Measurements from ENCODE around the gene PAX2. TPM values are rescaled to one million over a fixed set of nuclear protein-coding genes. Genes with fewer than 3 reads are reported as not detected.
A peak's percentile ranks its signal among the peaks of the same experiment; 100 is the strongest.

PAX2 gene
- total and polyA plus RNA-seq, 4 donors = not detected

GRCh38 chr10:100730725-100731406 is 14.5 kb upstream of the PAX2 start:
- Histone ChIP-seq H3K4me1 (ENCODE audit: control insufficient read depth in 4 of 4, insufficient read depth in 4 of 4, low read length in 3 of 4) (peaks cover 11 to 19% (median 17%) of the 10 kb centered on the region in 4 donors), H3K27ac (ENCODE audit: low read depth in 1 of 2, low read length in 2 of 2) (no peak overlapping the region), H3K9me3 (ENCODE audit: control insufficient read depth in 4 of 4, low read length in 3 of 4) (no peaks in the 10 kb centered on the region), H3K4me3 (ENCODE audit: low read depth in 1 of 3, low read length in 3 of 3) (peak overlapping the region in 2 of 3 donors; percentile 19 to 45), H3K27me3 (ENCODE audit: control insufficient read depth in 4 of 4, insufficient read depth in 4 of 4, low read length in 3 of 4) (peaks cover 5 to 23% (median 14%) of the 10 kb centered on the region in 4 donors), H3K36me3 (ENCODE audit: control insufficient read depth in 4 of 4, insufficient read depth in 3 of 4, low read depth in 1 of 4, low read length in 3 of 4) (no peaks in the 10 kb centered on the region), H3K9ac (ENCODE audit: low read depth in 1 of 2, low read length in 2 of 2) (no peak overlapping the region)
- no peak for DNase-seq (ENCODE audit: low spot score)
- TF ChIP-seq HNF4A (conservative IDR thresholded peaks at IDR 0.05) (peak; percentile 37 to 69), ZBTB33 (IDR thresholded peaks at IDR 0.05) (no peak), RXRA (IDR thresholded peaks at IDR 0.05) (peak in 1 of 2 donors; percentile 29), CTCF (IDR thresholded peaks at IDR 0.05; ENCODE audit: low read depth, low read length, missing input control) (no peak), FOXA2 (IDR thresholded peaks at IDR 0.05) (no peak), HNF4G (IDR thresholded peaks at IDR 0.05) (peak; percentile 28)
- WGBS = 3% methylated on average over 49 of the region's 49 CpGs

- Histone ChIP-seq H3K9ac (ENCODE audit: low read depth in 1 of 2, low read length in 2 of 2) (no peak overlapping the region), H3K27me3 (ENCODE audit: control insufficient read depth in 4 of 4, insufficient read depth in 4 of 4, low read length in 3 of 4) (peaks cover 5 to 28% (median 15%) of the 10 kb centered on the region in 4 donors), H3K9me3 (ENCODE audit: control insufficient read depth in 4 of 4, low read length in 3 of 4) (no peaks in the 10 kb centered on the region), H3K4me3 (ENCODE audit: low read depth in 1 of 3, low read length in 3 of 3) (no peak overlapping the region), H3K27ac (ENCODE audit: low read depth in 1 of 2, low read length in 2 of 2) (no peak overlapping the region), H3K4me1 (ENCODE audit: control insufficient read depth in 4 of 4, insufficient read depth in 4 of 4, low read length in 3 of 4) (peaks cover 11 to 19% (median 17%) of the 10 kb centered on the region in 4 donors), H3K36me3 (ENCODE audit: control insufficient read depth in 4 of 4, insufficient read depth in 3 of 4, low read depth in 1 of 4, low read length in 3 of 4) (no peaks in the 10 kb centered on the region)
- DNase-seq (ENCODE audit: low spot score) = no peak
- 64% methylated on average over 24 of the region's 24 CpGs for WGBS
- no peak for TF ChIP-seq FOXA2 (IDR thresholded peaks at IDR 0.05)
Observed at GRCh38 chr10:100731407-100732240, 13.8 kb upstream of the PAX2 start.

- no peak overlapping the region for H3K9ac ChIP-seq (ENCODE audit: low read depth in 1 of 2, low read length in 2 of 2)
Observed at GRCh38 chr10:100732241-100732596, 13.2 kb upstream of the PAX2 start.

More at GRCh38 chr10:100732241-100732596, 13.2 kb upstream of the PAX2 start:
- Histone ChIP-seq H3K4me3 (ENCODE audit: low read depth in 1 of 3, low read length in 3 of 3) (no peak overlapping the region), H3K27ac (ENCODE audit: low read depth in 1 of 2, low read length in 2 of 2) (no peak overlapping the region), H3K36me3 (ENCODE audit: control insufficient read depth in 4 of 4, insufficient read depth in 3 of 4, low read depth in 1 of 4, low read length in 3 of 4) (no peaks in the 10 kb centered on the region), H3K4me1 (ENCODE audit: control insufficient read depth in 4 of 4, insufficient read depth in 4 of 4, low read length in 3 of 4) (peaks cover 12 to 20% (median 18%) of the 10 kb centered on the region in 4 donors), H3K27me3 (ENCODE audit: control insufficient read depth in 4 of 4, insufficient read depth in 4 of 4, low read length in 3 of 4) (peaks cover 7 to 34% (median 19%) of the 10 kb centered on the region in 4 donors), H3K9me3 (ENCODE audit: control insufficient read depth in 4 of 4, low read length in 3 of 4) (no peaks in the 10 kb centered on the region)
- 83% methylated on average over 2 of the region's 2 CpGs for WGBS
- no peak for TF ChIP-seq ZBTB33 (IDR thresholded peaks at IDR 0.05)
- TF ChIP-seq HNF4G (IDR thresholded peaks at IDR 0.05) = no peak
- TF ChIP-seq TAF1 (conservative IDR thresholded peaks at IDR 0.05) = no peak
- TF ChIP-seq FOXA1 (IDR thresholded peaks at IDR 0.05) = no peak
- TF ChIP-seq JUND (IDR thresholded peaks at IDR 0.05) = no peak
- no peak for TF ChIP-seq ATF3 (IDR thresholded peaks at IDR 0.05)
- no peak for DNase-seq (ENCODE audit: low spot score)

All from liver (tissue), 9 donors.